HepG2 (cell line): ENCODE data around the gene CHPF. TPM values are rescaled to one million over a fixed set of nuclear protein-coding genes. Genes with fewer than 3 reads are reported as not detected.
A peak's percentile ranks its signal among the peaks of the same experiment; 100 is the strongest.

Experiments used
- GABPA ChIP-seq, 2 experiments: IDR thresholded peaks; 2 replicates each; pipeline ENCODE4 v1.6.1; 2011 to 2016; ENCODE audit warnings: low read depth in 2 of 2, low read length in 1 of 2, missing biosample characterization in 1 of 2, missing genetic modification characterization in 1 of 2
- GABPB1 ChIP-seq: IDR thresholded peaks from 2 replicates; pipeline ENCODE4 v1.6.1; 2016; ENCODE audit warnings: mild to moderate bottlenecking, missing genetic modification reagents, moderate library complexity, missing compliant biosample characterization
- MEIS2 ChIP-seq: sonication (generic); formaldehyde crosslinking; IDR thresholded peaks from 2 replicates; pipeline ENCODE4 v1.9.0; 2021; ENCODE audit warnings: mild to moderate bottlenecking, missing genetic modification reagents
- MXI1 ChIP-seq: IDR thresholded peaks from 3 replicates; pipeline ENCODE4 v1.6.1; 2012; ENCODE audit warnings: low read depth, low read length, inconsistent platforms, borderline replicate concordance
- NKX3-1 ChIP-seq: sonication (generic); formaldehyde crosslinking; IDR thresholded peaks from 2 replicates; pipeline ENCODE4 v1.5.0; 2020; ENCODE audit warnings: missing genetic modification reagents
- NR2C2 ChIP-seq: sonication (generic); formaldehyde crosslinking; IDR thresholded peaks from 2 replicates; pipeline ENCODE4 v1.4.0; 2020; ENCODE audit warnings: missing genetic modification reagents, mild to moderate bottlenecking, moderate library complexity, borderline replicate concordance
- NRL ChIP-seq: sonication (generic); formaldehyde crosslinking; IDR thresholded peaks from 2 replicates; pipeline ENCODE4 v1.5.0; 2020; ENCODE audit warnings: missing genetic modification reagents, mild to moderate bottlenecking, moderate library complexity, borderline replicate concordance
- ONECUT2 ChIP-seq: sonication (generic); formaldehyde crosslinking; IDR thresholded peaks from 2 replicates; pipeline ENCODE4 v1.4.0; 2020; ENCODE audit warnings: missing genetic modification reagents
- REL ChIP-seq: sonication (generic); formaldehyde crosslinking; conservative IDR thresholded peaks from 2 replicates; pipeline ENCODE4 v1.8.0; 2022; ENCODE audit warnings: mild to moderate bottlenecking, missing genetic modification reagents, moderate library complexity
- REXO4 ChIP-seq: sonication (generic); formaldehyde crosslinking; IDR thresholded peaks from 2 replicates; pipeline ENCODE4 v1.8.0; 2022; ENCODE audit warnings: missing genetic modification reagents, mild to moderate bottlenecking, borderline replicate concordance
- RFX5 ChIP-seq: IDR thresholded peaks from 2 replicates; pipeline ENCODE4 v1.6.1; 2011; ENCODE audit warnings: low read depth, low read length, improper control_type of control experiment
- SIN3A ChIP-seq: IDR thresholded peaks from 2 replicates; pipeline ENCODE4 v1.6.1; 2011; ENCODE audit warnings: low read depth, mild to moderate bottlenecking, control low read depth, low read length, borderline replicate concordance
- SMARCC2 ChIP-seq: fragments of 450-650 bp; IDR thresholded peaks from 2 replicates; pipeline ENCODE4 v1.6.1; 2017; ENCODE audit warnings: antibody characterized with exemption, mild to moderate bottlenecking
- YY1 ChIP-seq: IDR thresholded peaks from 2 replicates; pipeline ENCODE4 v1.6.1; 2011; ENCODE audit warnings: low read length, low read depth, moderate library complexity, mild to moderate bottlenecking; ENCODE audit not compliant: insufficient read depth, insufficient replicate concordance
- ZC3H13 ChIP-seq: sonication (generic); formaldehyde crosslinking; IDR thresholded peaks from 2 replicates; pipeline ENCODE4 v1.8.1; 2023; ENCODE audit warnings: mild to moderate bottlenecking, missing genetic modification reagents, moderate library complexity
- ZKSCAN1 ChIP-seq: fragments of 150-350 bp; IDR thresholded peaks from 2 replicates; pipeline ENCODE4 v1.6.1; 2014; ENCODE audit warnings: low read length
- ZNF10 ChIP-seq: sonication (generic); formaldehyde crosslinking; IDR thresholded peaks from 2 replicates; pipeline ENCODE4 v1.4.0; 2020; ENCODE audit warnings: mild to moderate bottlenecking, low read depth, missing genetic modification reagents, borderline replicate concordance
- ZNF335 ChIP-seq: sonication (generic); formaldehyde crosslinking; IDR thresholded peaks from 2 replicates; pipeline ENCODE4 v1.4.0; 2020; ENCODE audit warnings: missing genetic modification reagents
- ZNF430 ChIP-seq: sonication (generic); formaldehyde crosslinking; IDR thresholded peaks from 2 replicates; pipeline ENCODE4 v1.9.0; 2021; ENCODE audit warnings: mild to moderate bottlenecking, missing genetic modification reagents
- ZNF510 ChIP-seq: sonication (generic); formaldehyde crosslinking; IDR thresholded peaks from 2 replicates; pipeline ENCODE4 v1.4.0; 2020; ENCODE audit warnings: low read depth, mild to moderate bottlenecking, missing genetic modification reagents
- ZNF672 ChIP-seq: sonication (generic); formaldehyde crosslinking; IDR thresholded peaks from 2 replicates; pipeline ENCODE4 v1.8.1; 2022; ENCODE audit warnings: missing genetic modification reagents
- polyA plus RNA-seq, 8 experiments: library from polyadenylated mRNA; depleted of rRNA in 3 of 8; stranded (reverse) in 7 of 8; unstranded in 1 of 8; fragments of >200 nt; fragmentation: Illumina TruSeq in 4 of 8; extraction: Trizol in 4 of 8; gene quantifications; 2 replicates each; pipeline versions ENCODE4 v1.2.1 to v1.2.3, GENCODE V29; 2011 to 2016; ENCODE audit warnings: low read depth in 4 of 8, missing spikeins in 1 of 8, mixed read lengths in 1 of 8; ENCODE audit not compliant: insufficient read depth in 1 of 8
- total RNA-seq, 5 experiments: library from RNA; depleted of rRNA; stranded (reverse); fragments of >200 nt; fragmentation: Illumina TruSeq; extraction: Trizol; gene quantifications; 2 replicates each; pipeline ENCODE4 v1.2.3, GENCODE V29; 2016; ENCODE audit warnings: low read depth in 1 of 5
- TF ChIP-seq, protein P1 (sequence below): sonication (generic); formaldehyde crosslinking; IDR thresholded peaks from 2 replicates; pipeline ENCODE4 v1.4.0; 2020; ENCODE audit warnings: missing genetic modification reagents; ENCODE audit errors: not compliant biosample characterization
- TF ChIP-seq, protein P2 (sequence below): IDR thresholded peaks from 2 replicates; pipeline ENCODE4 v1.6.1; 2012; ENCODE audit warnings: inconsistent platforms
- TF ChIP-seq, protein P3 (sequence below), 2 experiments: sonication (generic) in 1 of 2; formaldehyde crosslinking in 1 of 2; IDR thresholded peaks; 2 replicates each; pipeline versions ENCODE4 v1.4.0 to v1.6.1; 2018 to 2020; ENCODE audit warnings: missing genetic modification reagents in 2 of 2, borderline replicate concordance in 1 of 2, low read depth in 1 of 2, mild to moderate bottlenecking in 1 of 2, missing biosample characterization in 1 of 2
- TF ChIP-seq, protein P4 (sequence below): sonication (generic); formaldehyde crosslinking; IDR thresholded peaks from 2 replicates; pipeline ENCODE4 v1.4.0; 2020; ENCODE audit warnings: mild to moderate bottlenecking, low read depth, missing genetic modification reagents

The CHPF gene
- total and polyA plus RNA-seq, 2 of the 13 experiments (the other 11 are each of a cell fraction or from before 2014, with no cell fraction given) = 79.6 to 111 TPM

DNA sequence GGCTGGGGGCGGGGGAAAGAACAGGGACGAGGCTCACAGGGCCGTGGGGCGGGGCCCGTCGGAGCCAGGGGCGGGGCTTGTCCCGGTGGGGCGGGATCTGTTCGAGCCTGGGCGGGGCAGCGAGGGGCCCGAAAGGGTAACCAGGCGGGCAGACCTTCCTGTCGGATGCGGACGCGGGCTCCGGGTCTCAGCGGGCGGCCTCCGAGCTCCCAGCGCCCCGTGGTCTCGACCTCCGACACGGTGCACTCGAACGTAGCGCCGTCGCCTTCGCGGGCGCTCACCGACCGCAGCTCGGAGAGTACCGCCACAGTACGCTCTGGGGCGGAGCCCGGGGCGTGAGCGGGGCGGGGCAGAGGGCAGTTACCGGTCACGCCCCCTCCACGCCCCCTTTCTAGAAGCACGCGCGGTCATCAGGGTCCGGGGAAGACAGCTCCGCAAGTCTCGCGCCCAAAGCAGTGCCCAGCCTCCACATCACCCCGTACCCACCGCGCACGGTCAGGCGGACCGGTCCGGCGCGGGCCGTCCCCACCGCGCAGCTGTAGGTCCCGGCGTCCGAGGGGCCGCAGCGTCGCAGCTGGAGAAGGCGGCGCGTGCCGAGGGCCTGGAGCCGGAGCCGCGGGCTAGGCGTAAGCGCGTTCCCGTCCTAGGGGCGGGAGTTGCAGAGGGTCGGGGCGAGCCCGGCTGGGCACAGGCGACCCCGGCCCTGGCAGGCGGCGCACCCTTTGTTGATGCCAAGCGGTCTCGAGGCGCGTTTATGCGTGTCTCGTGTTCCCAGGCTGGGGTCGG is 9.0 kb upstream of the CHPF start (continued):
- TF ChIP-seq ZNF10 (CRISPR knock-in tag) (no peak), YY1 (peak; percentile 9), REL (CRISPR knock-in tag) (peak; percentile 87; the same call in 1 of the 2 replicates), SMARCC2 (no peak), MEIS2 (CRISPR knock-in tag) (no peak; the same call in 1 of the 2 replicates), SIN3A (peak; percentile 54; the same call in 1 of the 2 replicates), ZNF510 (CRISPR knock-in tag) (peak; percentile 29; the same call in 1 of the 2 replicates), REXO4 (CRISPR knock-in tag) (peak; percentile 19; the same call in 1 of the 2 replicates), ZKSCAN1 (no peak), NKX3-1 (CRISPR knock-in tag) (0 out of 2 replicates have a peak, but pooled peaks have one; percentile 18), ZC3H13 (CRISPR knock-in tag) (peak; percentile 97), ZNF335 (CRISPR knock-in tag) (no peak), NR2C2 (CRISPR knock-in tag) (peak; percentile 41; the same call in 1 of the 2 replicates), MXI1 (peak; percentile 92; the same call in 2 of the 3 replicates), ONECUT2 (CRISPR knock-in tag) (no peak; the same call in 1 of the 2 replicates), GABPA (IDR thresholded peaks at IDR 0.05; ENCODE audit: low read depth, low read length) (no peak), GABPA (CRISPR knock-in tag; IDR thresholded peaks at IDR 0.05; ENCODE audit: low read depth) (no peak), RFX5 (no peak; the same call in 1 of the 2 replicates), ZNF672 (CRISPR knock-in tag) (no peak), GABPB1 (peak; percentile 80), NRL (peak; percentile 74), ZNF430 (CRISPR knock-in tag) (0 out of 2 replicates have a peak, but pooled peaks have one; percentile 70)
- TF ChIP-seq, protein P1, sequence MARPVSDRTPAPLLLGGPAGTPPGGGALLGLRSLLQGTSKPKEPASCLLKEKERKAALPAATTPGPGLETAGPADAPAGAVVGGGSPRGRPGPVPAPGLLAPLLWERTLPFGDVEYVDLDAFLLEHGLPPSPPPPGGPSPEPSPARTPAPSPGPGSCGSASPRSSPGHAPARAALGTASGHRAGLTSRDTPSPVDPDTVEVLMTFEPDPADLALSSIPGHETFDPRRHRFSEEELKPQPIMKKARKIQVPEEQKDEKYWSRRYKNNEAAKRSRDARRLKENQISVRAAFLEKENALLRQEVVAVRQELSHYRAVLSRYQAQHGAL = peak; percentile 52
- TF ChIP-seq, protein P2, sequence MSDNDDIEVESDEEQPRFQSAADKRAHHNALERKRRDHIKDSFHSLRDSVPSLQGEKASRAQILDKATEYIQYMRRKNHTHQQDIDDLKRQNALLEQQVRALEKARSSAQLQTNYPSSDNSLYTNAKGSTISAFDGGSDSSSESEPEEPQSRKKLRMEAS = peak; percentile 89
- TF ChIP-seq, protein P3, sequence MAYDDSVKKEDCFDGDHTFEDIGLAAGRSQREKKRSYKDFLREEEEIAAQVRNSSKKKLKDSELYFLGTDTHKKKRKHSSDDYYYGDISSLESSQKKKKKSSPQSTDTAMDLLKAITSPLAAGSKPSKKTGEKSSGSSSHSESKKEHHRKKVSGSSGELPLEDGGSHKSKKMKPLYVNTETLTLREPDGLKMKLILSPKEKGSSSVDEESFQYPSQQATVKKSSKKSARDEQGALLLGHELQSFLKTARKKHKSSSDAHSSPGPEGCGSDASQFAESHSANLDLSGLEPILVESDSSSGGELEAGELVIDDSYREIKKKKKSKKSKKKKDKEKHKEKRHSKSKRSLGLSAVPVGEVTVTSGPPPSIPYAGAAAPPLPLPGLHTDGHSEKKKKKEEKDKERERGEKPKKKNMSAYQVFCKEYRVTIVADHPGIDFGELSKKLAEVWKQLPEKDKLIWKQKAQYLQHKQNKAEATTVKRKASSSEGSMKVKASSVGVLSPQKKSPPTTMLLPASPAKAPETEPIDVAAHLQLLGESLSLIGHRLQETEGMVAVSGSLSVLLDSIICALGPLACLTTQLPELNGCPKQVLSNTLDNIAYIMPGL (CRISPR knock-in tag; IDR thresholded peaks at IDR 0.05; ENCODE audit: borderline replicate concordance in 1 of 2, low read depth in 1 of 2) = peak in 1 of 2 experiments; percentile 48; a peak in 3 of 4 replicates
- TF ChIP-seq, protein P4, sequence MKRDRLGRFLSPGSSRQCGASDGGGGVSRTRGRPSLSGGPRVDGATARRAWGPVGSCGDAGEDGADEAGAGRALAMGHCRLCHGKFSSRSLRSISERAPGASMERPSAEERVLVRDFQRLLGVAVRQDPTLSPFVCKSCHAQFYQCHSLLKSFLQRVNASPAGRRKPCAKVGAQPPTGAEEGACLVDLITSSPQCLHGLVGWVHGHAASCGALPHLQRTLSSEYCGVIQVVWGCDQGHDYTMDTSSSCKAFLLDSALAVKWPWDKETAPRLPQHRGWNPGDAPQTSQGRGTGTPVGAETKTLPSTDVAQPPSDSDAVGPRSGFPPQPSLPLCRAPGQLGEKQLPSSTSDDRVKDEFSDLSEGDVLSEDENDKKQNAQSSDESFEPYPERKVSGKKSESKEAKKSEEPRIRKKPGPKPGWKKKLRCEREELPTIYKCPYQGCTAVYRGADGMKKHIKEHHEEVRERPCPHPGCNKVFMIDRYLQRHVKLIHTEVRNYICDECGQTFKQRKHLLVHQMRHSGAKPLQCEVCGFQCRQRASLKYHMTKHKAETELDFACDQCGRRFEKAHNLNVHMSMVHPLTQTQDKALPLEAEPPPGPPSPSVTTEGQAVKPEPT (CRISPR knock-in tag) = peak; percentile 86
